Iris pigment epithelial cell (primary cell): ENCODE measurements around the gene ETFDH.
"Not testable (repeated sequence)": the region's sequence is repeated elsewhere in the genome, so short reads cannot be mapped to it uniquely, and the experiment has no call there.

Experiments
- DNase-seq: peaks from one replicate; pipeline ENCODE4 v3.0.0-alpha.2; 2011; ENCODE audit warnings: low read depth

Gene ETFDH

DNA sequence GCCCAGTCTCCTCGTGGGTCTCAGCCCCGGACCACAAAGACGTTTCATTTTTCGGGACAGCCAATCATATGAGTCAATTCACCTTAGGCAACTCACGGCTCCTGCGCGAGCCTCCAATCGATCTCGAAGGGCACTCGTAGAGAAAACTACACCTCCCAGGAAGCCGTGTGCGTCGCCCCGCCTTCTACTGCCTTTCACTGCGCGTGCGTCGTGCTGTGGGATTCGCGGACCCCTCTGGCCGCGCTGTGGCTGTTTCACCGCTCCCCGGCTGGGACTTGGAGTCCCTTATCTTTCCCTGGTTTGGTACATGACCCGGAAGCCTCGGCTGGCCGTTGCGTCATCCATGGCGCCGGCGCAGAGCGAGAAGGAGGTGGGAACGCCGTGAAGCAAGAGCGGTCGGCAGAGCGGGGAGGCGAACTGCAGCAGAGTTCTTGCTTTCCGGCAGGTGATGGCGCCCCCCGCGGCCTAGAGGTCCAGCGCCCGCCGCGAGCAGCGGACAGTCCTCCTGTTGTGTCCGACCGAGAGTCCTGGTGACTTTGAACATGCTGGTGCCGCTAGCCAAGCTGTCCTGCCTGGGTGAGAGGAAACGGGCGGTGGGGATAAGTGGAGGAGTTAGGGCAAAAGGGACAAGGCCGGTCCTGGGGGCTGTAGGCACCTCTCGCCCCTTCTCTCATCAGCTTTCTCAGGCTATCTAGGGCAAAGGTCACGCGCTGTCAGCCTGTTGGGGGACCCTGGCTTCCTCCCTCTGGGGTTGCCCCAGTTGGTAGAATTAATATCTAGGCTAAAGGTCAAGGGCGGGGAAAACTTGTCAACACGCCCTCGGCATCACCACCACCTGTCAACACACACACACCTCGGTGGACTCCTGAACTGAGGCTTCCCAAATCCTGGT, at the start of gene ETFDH:
TSS of gene ETFDH (plus strand) at position 382 of the 892 bp plus-strand sequence. CDS start at position 543, 161 bp downstream.
- peak; percentile 100 for DNase-seq

DNA sequence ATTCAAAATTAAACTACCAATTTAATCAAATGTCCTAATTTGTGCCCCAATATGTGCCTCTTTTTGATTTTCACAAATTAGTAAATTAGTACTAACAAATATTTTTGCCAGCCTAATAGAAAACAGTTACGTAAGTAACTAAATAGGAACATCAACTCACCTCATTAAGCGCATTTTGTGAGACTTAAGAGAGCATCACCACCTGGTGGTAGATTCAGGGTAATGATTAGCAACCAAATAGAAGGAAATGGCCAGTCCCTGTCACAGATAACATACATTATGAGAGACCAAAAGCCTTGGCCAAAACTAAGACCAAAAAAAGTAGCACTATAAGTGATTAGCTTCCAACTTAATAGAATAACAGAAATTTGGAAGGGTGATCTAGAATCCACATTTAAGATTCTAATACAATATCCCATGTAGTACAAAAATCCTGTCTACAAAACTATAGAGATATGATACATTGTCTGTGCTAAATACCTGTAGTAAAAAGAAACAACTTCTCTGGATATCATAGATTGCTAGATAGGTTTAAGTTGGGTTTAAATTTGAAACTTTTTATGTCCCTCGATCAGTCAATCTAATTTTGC, 47.1 kb upstream of the ETFDH start:
- peak; percentile 71 for DNase-seq

DNA sequence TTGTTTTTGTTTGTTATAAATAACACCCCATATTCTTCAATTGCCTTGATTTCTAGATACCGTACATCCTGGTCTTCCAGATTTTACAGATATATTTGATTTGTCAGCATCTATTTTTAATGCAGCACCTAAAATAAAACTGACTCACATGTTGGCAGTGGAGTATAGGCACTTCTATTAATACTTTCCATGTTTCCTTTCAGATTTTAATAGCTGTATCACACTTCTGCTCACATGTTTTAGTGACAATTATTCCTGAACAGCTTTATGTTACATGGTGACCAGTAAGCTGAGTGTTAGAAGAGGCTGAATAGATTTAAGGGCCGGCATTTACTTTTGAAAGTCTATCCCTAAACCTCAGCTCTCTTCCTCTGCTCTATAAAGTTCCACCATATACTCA, 46.6 kb upstream of the ETFDH start:
- no peak for DNase-seq

DNA sequence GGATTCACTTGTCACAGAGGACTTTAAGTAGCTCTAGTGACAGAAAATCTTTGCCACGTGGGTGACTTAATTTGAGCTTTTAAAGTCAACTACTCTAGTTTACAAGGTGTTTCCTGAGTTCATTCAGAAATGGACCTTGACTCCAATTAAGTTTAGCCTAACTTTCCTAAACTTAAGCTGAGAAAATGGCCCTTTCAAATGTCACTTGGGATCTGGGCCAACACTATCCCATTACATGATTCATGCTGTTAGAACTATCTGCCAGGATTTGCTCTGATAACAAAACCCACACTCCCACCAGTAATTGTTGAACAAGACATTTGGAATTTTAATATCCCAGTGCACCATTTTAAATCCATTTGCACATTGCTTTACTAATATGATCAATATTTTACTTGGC, 41.2 kb upstream of the ETFDH start:
- peak; percentile 46 for DNase-seq

DNA sequence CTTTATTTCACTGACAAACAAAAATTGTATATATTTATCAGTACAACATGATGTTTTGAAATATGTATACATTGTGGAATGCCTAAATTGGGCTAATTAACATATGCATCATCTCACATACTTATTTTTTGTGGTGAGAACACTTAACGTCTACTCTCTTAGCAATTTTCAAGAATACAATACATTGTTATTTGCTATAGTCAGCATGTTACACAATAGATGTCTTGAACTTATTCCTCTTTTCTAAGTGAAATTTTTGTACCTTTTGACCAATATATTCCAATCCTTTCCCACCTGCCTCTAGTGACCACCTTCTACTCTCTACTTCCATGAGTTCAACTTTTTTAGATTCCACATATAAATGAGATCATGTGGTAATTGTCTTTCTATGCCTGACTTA, 35.5 kb upstream of the ETFDH start:
- no peak for DNase-seq

DNA sequence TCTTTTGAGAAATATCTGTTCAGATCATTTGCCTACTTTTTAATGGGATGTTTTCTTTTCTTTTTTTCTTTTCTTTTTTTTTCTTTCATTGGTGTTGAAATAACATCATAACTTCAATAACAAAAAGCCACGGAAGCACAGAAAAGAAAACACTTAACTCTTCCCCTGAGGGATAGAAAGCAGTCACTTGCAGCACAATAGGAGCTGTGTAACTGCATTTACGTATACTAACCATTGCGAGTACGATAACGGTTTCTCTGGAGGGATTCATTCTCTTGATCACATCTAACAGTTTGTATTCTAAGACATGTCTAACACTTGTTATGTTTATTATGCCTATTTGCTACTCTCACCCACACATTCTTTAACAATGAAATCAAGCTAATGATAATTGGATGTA, 27.7 kb upstream of the ETFDH start:
- no peak for DNase-seq

DNA sequence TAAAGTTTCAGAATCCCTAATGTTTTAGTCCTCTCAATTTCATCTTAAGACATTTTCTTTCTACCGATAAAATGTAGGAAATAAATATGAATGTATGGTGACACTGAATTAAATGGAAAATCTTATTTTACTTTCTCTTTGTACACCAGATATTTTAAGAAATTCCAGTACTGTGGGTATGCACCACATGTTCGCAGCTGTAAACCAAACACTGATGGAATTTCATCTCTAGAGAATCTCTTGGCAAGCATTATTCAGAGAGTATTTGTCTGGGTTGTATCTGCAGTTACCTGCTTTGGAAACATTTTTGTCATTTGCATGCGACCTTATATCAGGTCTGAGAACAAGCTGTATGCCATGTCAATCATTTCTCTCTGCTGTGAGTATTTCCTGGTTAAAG, 27.3 kb upstream of the ETFDH start:
- no peak for DNase-seq

DNA sequence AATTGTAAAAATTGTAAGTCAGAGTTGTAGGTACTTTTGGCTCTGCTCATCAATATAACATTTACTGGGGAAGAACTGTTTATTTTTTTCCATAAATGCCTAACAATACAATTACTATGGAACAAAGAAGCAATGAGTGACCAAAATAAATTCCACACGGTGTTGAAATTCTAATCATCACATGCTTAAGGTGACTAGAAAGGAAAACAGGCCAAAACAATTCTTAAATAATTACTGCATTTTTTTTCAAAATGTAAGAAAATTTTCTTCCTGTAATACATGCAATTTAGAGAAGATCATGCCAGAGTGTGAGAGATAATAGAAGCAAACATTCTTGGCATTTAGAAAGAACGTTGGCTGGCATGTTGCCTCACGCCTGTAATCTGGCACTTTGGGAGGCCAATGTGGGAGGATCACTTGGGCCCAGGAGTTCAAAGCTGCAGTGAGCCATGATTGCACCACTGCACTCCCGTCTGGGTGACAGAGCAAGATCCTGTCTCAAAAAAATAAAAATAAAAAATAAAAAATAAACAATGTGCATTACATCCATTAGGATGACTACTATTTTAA, 22.9 kb upstream of the ETFDH start:
- no peak for DNase-seq

DNA sequence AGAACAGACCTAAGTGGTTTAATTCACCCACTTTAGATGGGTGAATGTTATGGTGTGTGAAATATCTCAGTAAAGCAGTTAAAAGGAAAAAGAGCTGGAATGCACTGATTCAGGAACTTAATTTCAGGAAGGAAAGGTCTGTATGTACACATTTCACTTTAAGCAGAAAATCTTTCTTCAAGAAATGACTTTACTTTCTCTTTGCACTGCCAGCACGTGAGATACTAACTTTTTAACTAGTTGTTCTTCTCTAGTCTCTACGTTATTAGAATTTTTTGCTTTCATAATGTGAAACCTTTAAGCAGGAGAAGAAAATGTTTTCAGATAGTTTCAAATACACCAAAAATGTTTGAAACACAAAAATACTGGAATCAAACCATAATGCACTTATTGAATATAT, 19.2 kb upstream of the ETFDH start:
- no peak for DNase-seq

DNA sequence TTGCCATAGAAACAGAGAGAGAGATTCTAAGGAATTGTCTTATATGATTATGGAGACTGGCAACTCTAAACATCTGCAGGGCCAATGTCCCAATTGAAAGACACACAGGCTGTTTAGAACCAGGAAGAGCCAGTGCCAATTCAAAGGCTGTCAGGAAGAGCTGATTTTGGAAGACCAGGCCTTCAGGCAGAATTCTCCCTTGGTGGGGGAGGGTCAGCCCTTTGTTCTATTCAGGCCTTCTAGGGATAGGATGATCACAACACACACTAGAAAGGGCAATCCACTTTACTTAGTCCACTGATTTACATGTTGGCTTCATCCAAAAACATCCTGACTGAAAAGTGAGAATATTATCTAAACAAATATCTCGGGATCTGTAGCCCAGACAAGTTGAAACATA, 15.7 kb upstream of the ETFDH start:
- DNase-seq: no peak

DNA sequence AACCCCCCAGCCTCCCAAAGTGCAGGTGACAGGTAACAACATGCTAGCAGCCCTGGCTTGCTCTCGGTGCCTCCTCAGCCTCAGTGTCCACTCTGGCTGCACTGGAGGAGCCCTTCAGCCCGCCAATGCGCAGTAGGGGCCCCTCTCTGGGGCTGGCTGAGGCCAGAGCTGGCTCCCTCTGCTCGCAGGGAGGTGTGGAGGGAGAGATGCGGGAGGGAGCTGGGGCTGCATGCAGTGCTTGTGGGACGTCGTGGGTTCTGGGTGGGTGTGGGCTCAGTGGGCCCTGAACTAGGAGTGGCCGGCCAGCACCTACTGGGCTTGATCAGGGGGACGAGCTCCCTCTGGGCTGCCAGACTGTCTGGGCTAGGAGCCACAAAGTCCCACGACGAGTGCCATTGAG, 14.8 kb upstream of the ETFDH start:
- no peak for DNase-seq

DNA sequence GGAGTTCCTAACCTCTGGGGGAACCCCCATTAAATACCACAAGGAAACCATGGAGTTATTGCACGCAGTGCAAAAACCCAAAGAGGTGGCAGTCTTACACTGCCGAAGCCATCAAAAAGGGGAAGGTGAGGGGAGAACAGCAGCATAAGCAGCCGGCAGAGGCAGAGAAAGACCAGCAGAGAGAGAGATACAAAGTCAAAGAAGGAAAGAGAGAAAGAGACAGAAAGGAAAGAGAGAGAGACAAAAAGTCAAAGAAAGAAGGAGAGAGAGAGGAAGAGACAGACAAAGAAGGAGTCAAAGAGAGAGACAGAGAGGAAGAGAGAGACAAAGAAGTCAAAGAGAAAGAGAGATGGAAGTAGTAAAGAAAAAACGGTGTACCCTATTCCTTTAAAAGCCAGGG, 8.8 kb upstream of the ETFDH start:
- not testable (repeated sequence) for DNase-seq

DNA sequence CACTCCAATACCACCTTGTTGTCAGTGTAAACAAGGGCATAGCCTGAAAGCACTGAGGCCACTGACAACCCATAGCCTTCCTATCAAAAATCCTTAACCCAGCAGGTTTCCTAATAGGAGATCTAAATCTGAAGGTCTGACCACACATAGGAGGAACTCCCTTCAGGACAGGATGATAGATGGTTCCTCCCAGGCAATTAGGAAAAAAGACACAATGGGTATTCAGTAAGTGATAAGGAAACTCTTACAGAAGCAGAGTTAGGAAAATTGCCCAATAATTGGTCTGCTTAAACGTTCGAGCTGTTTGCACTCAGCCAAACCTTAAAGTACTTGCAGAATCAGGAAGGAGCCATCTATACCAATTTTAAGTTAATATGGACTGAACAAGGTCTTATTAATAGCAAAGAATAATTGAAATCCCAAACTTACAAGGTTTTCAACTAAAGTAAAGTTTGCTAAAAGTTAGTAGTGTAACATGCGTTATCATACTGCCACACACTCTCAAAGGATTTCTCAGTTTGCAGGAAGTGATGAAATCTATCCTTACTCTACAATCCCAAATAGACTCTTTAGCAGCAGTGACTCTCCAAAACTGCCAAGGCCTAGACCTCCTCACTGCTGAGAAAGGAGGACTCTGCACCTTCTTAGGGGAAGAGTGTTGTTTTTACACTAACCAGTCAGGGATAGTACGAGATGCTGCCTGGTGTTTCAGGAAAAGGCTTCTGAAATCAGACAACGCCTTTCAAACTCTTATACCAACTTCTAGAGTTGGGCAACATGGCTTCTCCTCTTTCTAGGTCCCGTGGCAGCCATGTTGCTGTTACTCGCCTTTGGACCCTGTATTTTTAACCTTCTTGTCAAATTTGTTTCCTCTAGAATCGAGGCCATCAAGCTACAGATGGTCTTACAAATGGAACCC, 8.1 kb upstream of the ETFDH start:
- DNase-seq: not testable (repeated sequence)

DNA sequence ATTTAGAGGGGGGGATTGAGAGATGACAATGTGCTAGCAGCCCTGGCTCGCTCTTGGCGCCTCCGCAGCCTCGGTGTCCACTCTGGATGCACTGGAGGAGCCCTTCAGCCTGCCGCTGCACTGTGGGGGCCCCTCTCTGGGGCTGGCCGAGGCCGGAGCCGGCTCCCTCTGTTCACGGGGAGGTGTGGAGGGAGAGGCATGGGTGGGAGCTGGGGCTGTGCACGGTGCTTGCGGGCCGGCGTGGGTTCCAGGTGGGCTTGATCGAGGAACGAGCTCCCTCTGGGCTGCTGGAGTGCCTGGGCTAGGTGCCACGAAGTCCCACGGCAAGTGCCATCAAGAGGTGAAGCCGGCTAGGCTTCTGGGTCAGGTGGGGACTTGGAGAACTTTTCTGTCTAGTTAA, 7.3 kb upstream of the ETFDH start:
- DNase-seq: no peak

DNA sequence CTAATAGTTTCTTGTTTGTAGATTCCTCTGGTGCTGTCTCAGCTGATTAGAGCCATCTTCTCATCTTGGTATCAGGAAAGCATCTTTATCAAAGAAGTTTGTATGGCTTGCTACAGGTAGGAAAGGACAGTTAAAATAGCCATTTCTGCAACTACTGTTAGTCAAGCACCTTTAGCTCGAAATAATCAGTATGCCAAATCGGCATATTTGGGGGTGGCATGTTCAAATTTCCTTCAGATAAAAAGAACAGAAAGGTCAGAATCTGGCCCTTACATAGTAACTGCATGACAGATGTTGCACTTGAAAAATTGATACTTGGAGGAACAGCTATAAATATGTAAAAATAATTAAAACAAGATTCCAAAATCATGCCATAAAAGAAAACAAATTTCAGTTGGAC, 5.2 kb upstream of the ETFDH start:
- DNase-seq: no peak

DNA sequence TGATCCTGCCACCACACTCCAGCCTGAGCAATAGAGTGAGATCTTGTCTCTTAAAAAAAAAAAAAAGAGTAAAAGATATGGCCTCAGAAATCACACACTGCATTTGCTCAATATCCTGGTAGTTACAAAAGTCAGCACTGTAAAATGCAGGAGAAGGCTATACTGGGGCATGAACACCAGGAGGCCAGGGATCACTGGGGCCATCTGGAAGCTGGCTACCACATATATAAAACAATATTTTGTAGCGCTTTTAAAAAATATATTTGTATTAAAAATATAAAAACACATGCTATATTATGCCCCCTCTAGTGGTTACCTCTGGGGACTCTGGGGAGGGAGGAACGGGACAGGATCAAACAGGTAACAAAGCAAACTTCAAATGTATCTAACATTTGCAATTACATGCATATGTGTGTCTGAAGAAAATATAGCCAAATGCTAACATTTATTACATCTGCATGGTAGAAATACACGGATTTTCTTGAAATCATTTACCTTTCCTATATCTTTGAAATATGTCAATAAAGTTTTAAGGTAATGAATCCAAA, 4.4 kb upstream of the ETFDH start:
- DNase-seq: peak; percentile 52

DNA sequence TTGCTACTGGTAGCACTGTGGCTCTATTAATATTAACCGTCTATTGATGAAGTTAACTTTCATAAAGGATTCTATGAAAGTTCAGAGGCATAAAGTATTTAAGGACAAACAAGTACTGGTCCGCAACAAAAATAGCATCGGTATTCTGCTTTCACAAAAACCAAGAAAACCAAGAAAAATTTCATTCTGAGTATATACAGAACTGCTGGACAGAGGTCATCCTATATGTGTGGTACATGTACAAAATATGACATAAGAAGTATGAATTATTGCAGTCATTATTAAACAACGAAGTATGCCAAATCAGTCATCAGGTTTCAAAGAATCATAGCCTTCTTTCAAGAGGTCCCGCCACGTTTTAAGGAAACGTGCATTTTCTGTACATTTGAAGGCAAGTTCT, 2.8 kb upstream of the ETFDH start:
- DNase-seq: no peak

DNA sequence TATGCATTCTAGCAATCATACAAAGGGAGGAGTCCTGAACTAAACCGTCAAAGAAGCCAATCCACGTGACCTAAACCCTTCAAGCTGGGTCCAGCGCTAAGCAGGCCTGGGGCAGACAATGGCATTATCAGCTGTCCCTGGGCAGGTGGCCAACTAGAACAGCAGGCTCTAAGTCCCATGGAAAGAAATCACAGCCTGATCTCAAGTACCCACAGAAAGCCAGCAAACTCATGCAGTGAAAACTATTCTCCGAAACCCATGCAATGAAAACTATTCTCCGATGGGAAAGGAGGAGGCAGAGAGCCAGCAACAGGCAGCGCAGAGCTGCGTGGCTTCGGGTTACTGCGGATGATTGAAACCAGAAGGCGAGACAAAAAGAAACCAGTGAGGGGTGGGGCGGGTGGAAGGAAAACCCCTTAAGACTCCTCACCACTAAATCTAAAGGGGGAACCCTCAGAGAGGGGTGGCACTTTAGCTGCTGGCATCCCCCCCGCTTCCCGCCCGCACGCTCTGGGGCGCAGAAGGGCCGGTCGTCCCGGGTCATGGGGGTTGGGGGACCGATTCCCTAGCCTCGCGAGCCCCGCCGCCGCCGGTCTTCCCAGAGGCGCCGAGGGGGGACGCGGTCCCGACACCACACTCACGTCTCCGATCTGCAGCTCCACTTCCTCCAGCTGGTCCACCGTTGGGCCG, 976 bp upstream of the ETFDH start:
- DNase-seq: peak; percentile 82

DNA sequence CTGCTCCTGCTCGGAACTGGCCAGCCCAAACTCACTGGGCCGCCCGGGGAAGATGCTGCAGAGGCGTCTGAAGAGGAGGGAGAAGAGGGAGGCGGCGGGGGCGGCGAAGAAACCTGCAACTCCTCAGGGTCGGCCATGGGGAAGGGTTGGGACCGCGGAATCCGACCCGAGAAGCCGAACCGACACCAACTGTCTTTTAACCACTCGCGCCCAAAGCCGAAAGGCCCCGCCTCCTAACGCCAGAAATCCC, 506 bp upstream of the ETFDH start, which contains the start of gene C4orf46:
TSS of gene C4orf46 (minus strand) at position 223 of the 250 bp plus-strand sequence. CDS start at position 137, 86 bp downstream.
- no peak for DNase-seq

DNA sequence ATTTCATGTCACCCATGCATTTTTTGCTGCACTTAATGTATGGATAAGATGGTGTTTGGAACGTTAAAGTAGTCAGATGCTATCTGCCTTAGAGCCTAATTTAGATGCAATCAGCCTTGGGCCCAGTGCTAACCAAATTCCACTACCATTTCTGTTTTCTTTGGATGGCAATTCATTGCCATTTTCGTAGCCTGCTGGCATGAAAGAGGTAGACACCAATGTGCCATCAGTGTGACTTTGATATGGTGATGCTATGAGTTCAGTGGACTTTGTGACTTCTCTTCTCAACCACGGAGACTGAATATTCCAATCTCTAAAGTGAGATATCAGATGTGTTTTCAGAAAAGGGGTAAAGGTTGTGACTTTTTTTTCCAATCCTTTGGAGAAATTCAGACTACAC, 1.5 kb downstream of the ETFDH start:
- DNase-seq: no peak

DNA sequence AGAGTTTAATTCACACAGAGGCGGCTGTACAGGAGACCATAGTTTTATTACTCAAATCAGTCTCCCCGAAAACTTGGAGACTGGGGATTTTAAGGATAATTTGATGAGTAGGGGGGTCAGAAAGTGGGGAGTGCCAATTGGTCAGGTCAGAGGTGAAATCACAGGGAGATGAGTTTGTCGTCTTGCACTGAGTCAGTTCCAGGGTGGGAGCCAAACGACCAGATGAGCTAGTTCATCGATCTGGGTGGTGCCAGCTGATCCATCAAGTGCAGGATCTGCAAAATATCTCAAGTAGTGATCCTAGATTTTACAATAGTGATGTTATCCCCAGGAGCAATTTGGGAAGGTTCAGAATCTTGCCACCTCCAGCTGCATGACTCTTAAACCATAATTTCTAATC, 4.0 kb downstream of the ETFDH start:
- no peak for DNase-seq

DNA sequence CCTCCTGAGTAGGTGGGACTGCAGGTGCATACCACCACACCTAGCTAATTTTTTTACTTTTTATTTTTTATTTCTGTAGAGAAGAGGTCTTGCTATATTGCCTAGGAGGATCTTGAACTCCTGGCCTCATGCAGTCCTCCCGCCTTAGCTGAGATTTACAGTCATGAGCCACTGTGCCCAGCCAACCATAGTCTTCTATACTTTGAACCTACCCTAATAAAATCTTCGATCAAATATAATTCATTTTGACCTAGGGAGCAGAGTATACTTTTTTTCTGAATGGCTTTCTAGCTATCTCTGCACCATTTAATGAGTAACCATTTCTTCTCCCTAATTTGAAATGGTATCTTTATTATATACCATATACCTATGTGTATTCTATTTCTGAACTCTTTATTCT, 6.7 kb downstream of the ETFDH start:
- DNase-seq: no peak
